IPS DF 6.9 (cell line): ENCODE measurements around the gene SHISA6.
"Not testable (repeated sequence)": the region's sequence is repeated elsewhere in the genome, so short reads cannot be mapped to it uniquely, and the experiment has no call there.

Source experiments
- DNase-seq: peaks from one replicate; pipeline ENCODE4 v3.0.0-alpha.2; 2013; ENCODE audit warnings: low read depth, low spot score
- H3K27ac ChIP-seq: one replicate; pipeline ENCODE4 v1.5.1; 2013; ENCODE audit warnings: low read length, control low read depth
- H3K27me3 ChIP-seq: 2 replicates; pipeline ENCODE4 v1.6.1; 2013; ENCODE audit warnings: mild to moderate bottlenecking, low read length; ENCODE audit not compliant: control insufficient read depth, insufficient read depth
- H3K36me3 ChIP-seq: 2 replicates; pipeline ENCODE4 v1.6.1; 2013; ENCODE audit warnings: low read length; ENCODE audit not compliant: control insufficient read depth, insufficient read depth
- H3K4me1 ChIP-seq: 2 replicates; pipeline ENCODE4 v1.6.1; 2013; ENCODE audit warnings: low read length; ENCODE audit not compliant: control insufficient read depth, insufficient read depth
- H3K4me3 ChIP-seq: 2 replicates; pipeline ENCODE4 v1.5.1; 2013; ENCODE audit warnings: mild to moderate bottlenecking, low read length
- H3K9me3 ChIP-seq: 2 replicates; pipeline ENCODE4 v1.6.1; 2013; ENCODE audit warnings: low read length, inconsistent platforms; ENCODE audit not compliant: control insufficient read depth, insufficient read depth
- WGBS: extraction: QIAGEN DNeasy Blood & Tissue Kit; methylation state at CpG from one replicate; pipeline ENCODE4 v1.1.7; 2013; ENCODE audit warnings: mixed read lengths, missing lambda C conversion rate; ENCODE audit not compliant: insufficient read length, insufficient coverage; 5-methylcytosine and 5-hydroxymethylcytosine counted together

SHISA6 gene

DNA sequence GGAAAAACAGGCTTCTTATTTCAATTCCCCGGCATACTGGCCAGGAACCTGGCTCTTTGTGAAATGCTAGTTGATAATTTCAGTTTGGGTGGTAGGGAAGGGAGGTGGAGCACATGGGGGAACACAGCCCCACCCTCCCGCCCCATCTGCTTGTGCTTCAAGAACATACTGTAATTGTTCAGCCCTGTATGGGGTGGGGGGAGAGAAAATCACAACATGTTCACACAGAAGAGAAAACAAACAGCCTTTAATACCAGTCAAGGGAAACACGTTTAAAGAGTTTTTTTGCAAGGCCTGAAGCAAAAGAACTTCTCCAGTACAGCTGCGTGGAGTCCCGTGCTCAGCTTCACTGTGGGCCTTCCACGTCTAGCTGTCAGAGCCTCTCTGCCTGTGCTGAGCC, 59.7 kb downstream of the SHISA6 start:
- no peaks in the 10 kb centered on the region for H3K27me3 ChIP-seq
- no peak overlapping the region for H3K27ac ChIP-seq
- no peaks in the 10 kb centered on the region for H3K36me3 ChIP-seq
- no peaks in the 10 kb centered on the region for H3K4me1 ChIP-seq
- no peak for DNase-seq
- no peaks in the 10 kb centered on the region for H3K9me3 ChIP-seq
- no peak overlapping the region for H3K4me3 ChIP-seq
- no CpG with 5 or more reads among the region's 6 CpGs for WGBS

DNA sequence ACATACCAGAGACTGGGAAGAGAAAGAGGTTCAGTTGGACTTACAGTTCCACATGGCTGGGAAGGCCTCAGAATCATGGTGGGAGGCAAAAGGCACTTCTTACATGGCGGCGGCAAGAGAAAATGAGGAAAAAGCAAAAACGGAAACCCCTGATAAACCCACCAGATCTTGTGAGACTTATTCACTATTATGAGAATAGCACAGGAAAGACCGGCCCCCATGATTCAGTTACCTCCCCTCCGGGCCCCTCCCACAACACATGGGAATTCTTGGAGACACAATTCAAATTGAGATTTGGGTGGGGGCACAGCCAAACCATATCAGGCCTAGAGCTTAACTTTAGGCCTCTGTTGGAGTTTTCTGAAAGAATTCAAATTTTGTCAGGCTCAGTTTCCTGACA, 60.9 kb downstream of the SHISA6 start:
- H3K27me3 ChIP-seq, H3K9me3 ChIP-seq, H3K27ac ChIP-seq, H3K36me3 ChIP-seq, DNase-seq, H3K4me3 ChIP-seq, H3K4me1 ChIP-seq: not testable (repeated sequence)
- no CpG with 5 or more reads among the region's 5 CpGs for WGBS

DNA sequence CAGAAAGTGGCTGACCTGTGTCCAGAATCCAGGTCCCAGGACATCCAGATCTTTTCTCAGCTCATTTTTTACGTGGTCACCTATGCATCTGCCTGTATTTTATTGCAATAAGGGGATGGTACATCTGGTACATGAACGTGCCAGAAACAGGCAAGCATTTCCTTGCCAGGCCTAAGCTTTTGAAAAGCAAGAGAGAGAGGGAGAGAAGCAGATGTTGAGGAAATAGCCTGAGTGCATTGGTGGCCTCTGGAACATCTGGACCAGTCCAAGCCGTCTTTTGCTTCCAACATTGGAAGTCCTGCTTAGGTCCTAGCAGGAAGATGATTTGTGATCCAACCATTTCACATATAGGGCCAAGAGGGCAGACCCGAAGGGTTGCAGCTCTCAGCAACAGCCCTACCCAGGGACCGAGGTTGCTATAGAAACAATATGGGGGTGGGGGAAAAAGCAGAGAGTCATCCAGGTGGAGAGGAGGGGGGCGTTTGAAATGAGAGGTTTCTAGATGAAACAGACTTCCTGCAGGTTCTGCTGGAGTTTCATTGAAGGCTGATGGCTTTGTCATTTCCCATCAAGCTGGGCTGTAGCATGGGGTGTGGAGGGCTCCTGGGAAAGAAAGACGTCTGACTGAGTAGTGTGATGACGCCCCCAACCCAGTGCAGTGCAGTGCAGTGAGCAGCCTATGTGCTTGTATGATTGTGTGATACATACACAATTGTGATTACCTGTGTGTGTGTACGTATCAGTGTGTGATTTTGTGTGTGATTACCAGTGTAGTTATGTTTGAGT, 61.6 kb downstream of the SHISA6 start:
- no peak overlapping the region for H3K27ac ChIP-seq
- H3K9me3 ChIP-seq = no peaks in the 10 kb centered on the region
- H3K4me1 ChIP-seq = no peaks in the 10 kb centered on the region
- no peaks in the 10 kb centered on the region for H3K36me3 ChIP-seq
- WGBS = no CpG with 5 or more reads among the region's 9 CpGs
- no peaks in the 10 kb centered on the region for H3K27me3 ChIP-seq
- no peak for DNase-seq
- H3K4me3 ChIP-seq = no peak overlapping the region

DNA sequence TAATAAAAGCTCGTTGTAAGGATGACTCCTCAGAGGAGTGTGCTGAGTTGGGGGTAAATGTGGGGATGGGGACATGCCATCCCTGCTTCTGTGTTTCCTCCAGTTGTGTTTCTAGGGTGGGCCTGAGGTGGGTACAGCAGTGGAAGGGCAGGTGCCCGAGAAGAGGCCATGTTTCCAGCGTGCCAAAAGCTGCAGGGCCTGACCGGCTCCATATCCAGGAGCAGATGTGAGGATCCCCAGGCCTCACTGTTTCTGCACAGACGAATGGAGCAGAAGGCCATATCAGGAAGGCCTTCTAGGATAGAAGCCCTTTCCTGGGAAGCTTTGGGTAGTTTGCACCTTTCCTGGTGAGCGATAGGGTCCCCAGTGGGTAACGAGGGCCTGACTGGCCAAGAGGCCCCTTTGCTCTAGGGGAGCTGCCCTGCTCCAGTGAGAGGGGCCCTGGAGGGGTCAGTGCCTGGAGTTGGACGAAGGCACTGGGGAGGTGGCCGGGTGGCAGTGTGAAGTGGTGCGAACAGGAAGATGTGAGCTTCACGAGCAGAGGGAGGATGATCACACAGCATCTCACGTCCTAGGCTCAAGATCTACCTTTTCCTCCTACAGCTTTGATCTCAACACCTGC, 62.9 kb downstream of the SHISA6 start:
- Histone ChIP-seq H3K36me3 (no peaks in the 10 kb centered on the region), H3K4me1 (no peaks in the 10 kb centered on the region), H3K4me3 (no peak overlapping the region), H3K9me3 (no peaks in the 10 kb centered on the region), H3K27me3 (no peaks in the 10 kb centered on the region), H3K27ac (no peak overlapping the region)
- no peak for DNase-seq
- WGBS = no CpG with 5 or more reads among the region's 12 CpGs

DNA sequence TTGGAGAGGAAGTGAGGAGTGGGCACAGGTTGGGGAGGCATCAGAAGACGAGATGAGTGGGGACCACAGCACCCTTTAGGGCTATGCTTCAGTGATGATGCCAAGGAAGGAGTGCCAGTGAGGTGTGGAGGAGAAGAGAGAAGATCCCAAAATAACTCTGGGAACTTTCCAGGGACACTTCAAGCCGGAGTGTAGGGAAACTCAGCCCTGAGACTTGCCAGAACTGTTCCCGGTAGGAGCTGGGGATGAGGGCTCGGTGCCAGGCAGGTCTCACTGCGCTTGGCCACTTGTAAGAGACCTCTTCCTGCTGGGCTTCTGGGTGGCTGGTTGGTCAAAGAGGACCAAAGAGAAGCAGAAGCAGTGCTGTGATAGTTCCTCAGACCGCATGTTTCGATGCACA, 63.6 kb downstream of the SHISA6 start:
- no peaks in the 10 kb centered on the region for H3K9me3 ChIP-seq

DNA sequence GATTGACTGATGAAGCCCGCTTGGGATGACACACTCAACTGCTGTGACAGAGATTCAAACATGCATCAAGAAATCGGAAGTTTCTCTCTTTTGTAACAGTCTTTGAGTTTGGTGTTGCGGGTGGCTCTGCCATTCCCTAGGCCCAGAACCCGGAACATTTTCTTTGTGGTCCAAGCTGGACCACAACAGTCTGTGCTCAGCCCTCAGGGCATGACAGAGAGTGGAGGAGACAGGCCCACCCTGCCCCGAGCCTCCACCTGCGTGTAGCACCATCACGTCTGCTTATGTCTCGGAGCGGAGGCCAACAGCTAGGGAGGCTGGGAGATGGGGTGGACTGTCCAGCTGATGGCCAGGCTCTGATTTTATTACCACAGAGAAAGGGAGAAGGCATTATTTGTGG, 64.5 kb downstream of the SHISA6 start:
- no peak overlapping the region for H3K27ac ChIP-seq
- no CpG with 5 or more reads among the region's 9 CpGs for WGBS
- no peak for DNase-seq
- H3K36me3 ChIP-seq = no peaks in the 10 kb centered on the region
- no peaks in the 10 kb centered on the region for H3K4me1 ChIP-seq
- H3K4me3 ChIP-seq = no peak overlapping the region
- no peaks in the 10 kb centered on the region for H3K9me3 ChIP-seq
- H3K27me3 ChIP-seq = no peaks in the 10 kb centered on the region

More for the DNA sequence above, 63.6 kb downstream of the SHISA6 start:
- H3K27me3 ChIP-seq = no peaks in the 10 kb centered on the region
- no peak for DNase-seq
- H3K4me3 ChIP-seq = no peak overlapping the region
- no peaks in the 10 kb centered on the region for H3K4me1 ChIP-seq
- H3K27ac ChIP-seq = no peak overlapping the region
- WGBS = no CpG with 5 or more reads among the region's 7 CpGs
- no peaks in the 10 kb centered on the region for H3K36me3 ChIP-seq

DNA sequence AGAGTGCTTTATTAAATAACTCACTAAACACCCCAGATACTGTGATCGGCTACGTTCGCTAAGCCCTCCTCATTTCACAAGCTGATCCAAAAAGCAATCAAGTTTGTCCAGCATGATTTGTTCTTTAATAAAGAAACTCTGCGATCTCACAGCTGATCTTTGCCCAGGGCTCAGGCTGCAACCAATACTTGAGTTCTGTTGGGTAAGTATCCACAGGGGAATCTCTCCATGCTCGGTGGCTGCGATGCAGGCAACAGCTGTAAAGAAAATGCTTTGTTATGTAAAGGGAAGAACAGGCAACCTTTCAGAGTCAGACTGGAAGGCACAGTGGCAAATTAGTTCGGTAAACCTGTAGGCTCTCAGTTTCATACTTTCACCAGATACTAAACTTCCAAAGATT, 67.5 kb downstream of the SHISA6 start:
- H3K4me1 ChIP-seq = no peaks in the 10 kb centered on the region
- DNase-seq = no peak
- no CpG with 5 or more reads among the region's 7 CpGs for WGBS
- H3K4me3 ChIP-seq = no peak overlapping the region
- no peaks in the 10 kb centered on the region for H3K27me3 ChIP-seq
- H3K9me3 ChIP-seq = no peaks in the 10 kb centered on the region
- H3K36me3 ChIP-seq = no peaks in the 10 kb centered on the region
- H3K27ac ChIP-seq = no peak overlapping the region

DNA sequence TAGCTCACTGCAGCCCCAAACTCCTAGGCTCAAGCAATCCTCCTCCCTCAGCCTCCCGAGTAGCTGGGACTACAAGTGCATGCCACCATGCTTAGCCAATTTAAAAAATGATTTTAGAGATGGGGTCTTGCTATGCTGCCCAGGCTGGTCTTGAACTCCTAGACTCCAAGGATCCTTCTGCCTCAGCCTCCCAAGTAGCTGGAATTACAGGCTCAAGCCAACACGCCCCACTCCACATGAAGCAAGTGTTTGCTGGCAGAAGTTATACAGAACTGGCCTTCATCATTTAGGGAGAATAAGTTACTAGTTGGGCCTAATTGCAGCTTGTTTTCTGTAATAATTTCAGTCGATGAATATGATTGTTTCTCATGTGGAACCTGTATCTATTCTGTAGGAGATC, 68.0 kb downstream of the SHISA6 start:
- H3K4me1 ChIP-seq = no peaks in the 10 kb centered on the region
- no peak for DNase-seq
- H3K27ac ChIP-seq = no peak overlapping the region
- no peaks in the 10 kb centered on the region for H3K9me3 ChIP-seq
- no CpG with 5 or more reads among the region's 3 CpGs for WGBS
- H3K36me3 ChIP-seq = no peaks in the 10 kb centered on the region
- H3K4me3 ChIP-seq = no peak overlapping the region
- no peaks in the 10 kb centered on the region for H3K27me3 ChIP-seq

DNA sequence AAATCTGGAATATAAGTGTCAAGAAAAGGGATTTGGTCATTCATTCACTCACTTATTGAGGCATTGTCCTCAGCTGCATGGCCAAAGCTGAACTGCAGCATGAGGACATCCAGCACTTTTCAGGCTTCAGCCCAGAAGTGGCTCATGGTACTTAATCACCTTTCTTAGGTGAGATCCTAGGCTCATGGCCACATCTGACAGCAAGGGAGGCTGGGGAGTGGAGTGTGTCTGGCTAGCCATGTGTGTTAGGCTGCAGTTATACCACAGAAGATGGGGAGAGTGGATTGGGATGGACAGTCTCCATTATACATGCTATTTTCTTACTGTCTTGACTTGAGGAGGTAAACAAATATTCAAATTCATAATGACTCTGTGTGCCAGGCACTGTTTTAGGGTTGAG, 68.8 kb downstream of the SHISA6 start:
- Histone ChIP-seq H3K27ac (no peak overlapping the region), H3K4me1 (no peaks in the 10 kb centered on the region), H3K27me3 (no peaks in the 10 kb centered on the region), H3K4me3 (no peak overlapping the region), H3K36me3 (no peaks in the 10 kb centered on the region), H3K9me3 (no peaks in the 10 kb centered on the region)
- DNase-seq = no peak

DNA sequence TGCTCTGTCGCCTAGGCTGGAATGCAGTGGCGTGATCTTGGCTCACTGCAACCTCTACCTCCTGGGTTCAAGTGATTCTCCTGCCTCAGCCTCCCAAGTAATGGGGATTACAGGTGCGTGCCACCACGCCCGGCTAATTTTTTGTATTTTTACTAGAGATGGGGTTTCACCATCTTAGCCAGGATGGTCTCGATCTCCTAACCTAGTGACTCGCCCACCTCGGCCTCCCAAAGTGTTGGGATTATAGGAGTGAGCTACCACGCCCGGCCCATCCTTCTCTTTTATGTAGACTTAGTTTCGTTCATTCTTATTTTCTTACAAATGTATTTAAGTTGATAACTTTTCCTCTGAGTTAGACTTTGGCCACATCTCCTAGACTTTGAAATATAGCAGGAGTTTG, 75.4 kb downstream of the SHISA6 start:
- not testable (repeated sequence) for DNase-seq, H3K27ac ChIP-seq, H3K9me3 ChIP-seq, H3K27me3 ChIP-seq, H3K4me1 ChIP-seq, H3K4me3 ChIP-seq, H3K36me3 ChIP-seq
- WGBS = no CpG with 5 or more reads among the region's 11 CpGs

DNA sequence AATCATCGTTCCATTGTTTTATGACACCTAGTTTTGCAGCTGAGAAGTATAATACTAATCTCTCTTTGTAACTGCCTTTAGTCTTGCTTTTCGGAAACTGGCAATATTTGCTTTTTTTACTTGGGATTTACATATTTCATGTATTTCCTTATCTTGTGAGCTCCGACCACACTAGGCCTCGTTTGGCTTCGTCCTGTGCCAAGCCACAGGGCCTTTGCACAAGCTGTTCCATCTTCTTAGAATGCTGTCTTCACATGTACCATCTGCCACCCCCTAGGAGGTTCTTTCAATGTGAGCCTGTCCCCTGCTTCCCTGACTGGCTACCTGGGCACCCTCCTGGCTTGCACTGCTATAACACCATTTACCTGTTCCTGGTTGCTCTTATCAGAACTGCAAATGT, 77.2 kb downstream of the SHISA6 start:
- DNase-seq = no peak
- H3K4me1 ChIP-seq = no peaks in the 10 kb centered on the region
- H3K27me3 ChIP-seq = no peaks in the 10 kb centered on the region
- H3K4me3 ChIP-seq = no peak overlapping the region
- no CpG with 5 or more reads among the region's 5 CpGs for WGBS
- no peak overlapping the region for H3K27ac ChIP-seq
- no peaks in the 10 kb centered on the region for H3K9me3 ChIP-seq
- H3K36me3 ChIP-seq = no peaks in the 10 kb centered on the region
